ENCODE data around the gene RABGEF1. TPM values are rescaled to one million over a fixed set of nuclear protein-coding genes. Genes with fewer than 3 reads are reported as not detected.
A peak's percentile ranks its signal among the peaks of the same experiment; 100 is the strongest.

The RABGEF1 gene
- total and polyA plus RNA-seq, 9 of the 15 experiments (the other 6 are each of a cell fraction or from before 2014, with no cell fraction given), result 7.0 to 29.3 (median 20.5) TPM

- intact Hi-C loops (cut with micrococcal nuclease), result no loop called here
- DNase-seq (ENCODE audit: extremely low read depth in 1 of 4, low spot score in 3 of 4) (no peak), FAIRE-seq (no peak), ATAC-seq (no peak)
- Histone ChIP-seq H3K4me2 (ENCODE audit: insufficient read depth, low read length) (no peak overlapping the region), H4K20me1 (replicated peaks; ENCODE audit: control insufficient read depth, insufficient read depth, low read length) (no peaks in the 10 kb centered on the region), H3K9ac (ENCODE audit: insufficient read depth in 1 of 2, low read depth in 2 of 2, low read length in 2 of 2) (peak overlapping the region in 1 of 2 experiments; percentile 68; a peak in 2 of 4 replicates), H3K27me3 (ENCODE audit: control insufficient read depth in 2 of 2, insufficient read depth in 2 of 2, low read length in 2 of 2) (no peaks in the 10 kb centered on the region), H3K9me3 (replicated peaks; ENCODE audit: control insufficient read depth, insufficient read depth, low read depth, low read length) (no peaks in the 10 kb centered on the region), H3K79me2 (ENCODE audit: control insufficient read depth, insufficient read depth, low read length) (no peaks in the 10 kb centered on the region), H3K9me1 (ENCODE audit: control insufficient read depth, insufficient read depth, low read length) (no peaks in the 10 kb centered on the region), H2AFZ (ENCODE audit: low read depth, low read length) (no peak overlapping the region), H3K4me3 (no peak overlapping the region), H3K4me1 (replicated peaks in 1 of 2; ENCODE audit: control insufficient read depth in 2 of 2, insufficient read depth in 2 of 2, low read length in 2 of 2) (peaks cover 0 to 6% of the 10 kb centered on the region in 2 experiments; a peak in 2 of 5 replicates), H3K36me3 (ENCODE audit: control insufficient read depth, insufficient read depth, low read length) (peaks cover 2% of the 10 kb centered on the region; the same call in 1 of the 3 replicates), H3K27ac (ENCODE audit: extremely low read depth, low read depth, low read length) (no peak overlapping the region)
- WGBS (ENCODE audit: insufficient coverage, low coverage, missing lambda C conversion rate), result 75% methylated on average over 7 of the region's 7 CpGs
- no TSS peak for BruUV-seq (replicated peaks)
- ChIA-PET CTCF (ENCODE audit: low intra/inter-chr PET ratio) (no interaction called here), POLR2A (interaction anchor here (1.1 to 1.6 kb wide), 3 partner anchors 12 to 29 kb away, joined by 3 to 6 read pairs (median 3); no protein-coding TSS in a partner anchor)
- in situ Hi-C loops (cut with MboI), result no loop called here
- TF ChIP-seq NFIC (IDR thresholded peaks at IDR 0.05), result no peak
- TF ChIP-seq ZBTB26 (CRISPR knock-in tag; IDR thresholded peaks at IDR 0.05), result no peak
- TF ChIP-seq ZNF766 (CRISPR knock-in tag; conservative IDR thresholded peaks at IDR 0.05), result no peak
- no peak for TF ChIP-seq L3MBTL2 (IDR thresholded peaks at IDR 0.05)
- no peak for TF ChIP-seq HOMEZ (CRISPR knock-in tag; IDR thresholded peaks at IDR 0.05)
- no peak for TF ChIP-seq SPI1 (IDR thresholded peaks at IDR 0.05; ENCODE audit: borderline replicate concordance, low read depth, low read length)
- TF ChIP-seq ZNF740 (CRISPR knock-in tag; IDR thresholded peaks at IDR 0.05), result no peak
- no peak for TF ChIP-seq ZNF740 (tag; IDR thresholded peaks at IDR 0.05)
- no peak for TF ChIP-seq HNRNPH1 (optimal IDR thresholded peaks at IDR 0.05; ENCODE audit: low read depth, low read length)
- no peak for TF ChIP-seq SETDB1 (IDR thresholded peaks at IDR 0.05; ENCODE audit: low read length)
- TF ChIP-seq ZNF561 (CRISPR knock-in tag; conservative IDR thresholded peaks at IDR 0.05), result no peak
- TF ChIP-seq ZNF274 (IDR thresholded peaks at IDR 0.05; ENCODE audit: borderline replicate concordance, low read depth, low read length), result no peak
- TF ChIP-seq, protein P1, sequence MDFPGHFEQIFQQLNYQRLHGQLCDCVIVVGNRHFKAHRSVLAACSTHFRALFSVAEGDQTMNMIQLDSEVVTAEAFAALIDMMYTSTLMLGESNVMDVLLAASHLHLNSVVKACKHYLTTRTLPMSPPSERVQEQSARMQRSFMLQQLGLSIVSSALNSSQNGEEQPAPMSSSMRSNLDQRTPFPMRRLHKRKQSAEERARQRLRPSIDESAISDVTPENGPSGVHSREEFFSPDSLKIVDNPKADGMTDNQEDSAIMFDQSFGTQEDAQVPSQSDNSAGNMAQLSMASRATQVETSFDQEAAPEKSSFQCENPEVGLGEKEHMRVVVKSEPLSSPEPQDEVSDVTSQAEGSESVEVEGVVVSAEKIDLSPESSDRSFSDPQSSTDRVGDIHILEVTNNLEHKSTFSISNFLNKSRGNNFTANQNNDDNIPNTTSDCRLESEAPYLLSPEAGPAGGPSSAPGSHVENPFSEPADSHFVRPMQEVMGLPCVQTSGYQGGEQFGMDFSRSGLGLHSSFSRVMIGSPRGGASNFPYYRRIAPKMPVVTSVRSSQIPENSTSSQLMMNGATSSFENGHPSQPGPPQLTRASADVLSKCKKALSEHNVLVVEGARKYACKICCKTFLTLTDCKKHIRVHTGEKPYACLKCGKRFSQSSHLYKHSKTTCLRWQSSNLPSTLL (IDR thresholded peaks at IDR 0.05), result no peak
- TF ChIP-seq ZNF644 (tag; IDR thresholded peaks at IDR 0.05; ENCODE audit: low read depth), result no peak
- no peak for TF ChIP-seq SIRT6 (IDR thresholded peaks at IDR 0.05; ENCODE audit: low read depth, low read length)
- TF ChIP-seq KLF13 (tag; IDR thresholded peaks at IDR 0.05; ENCODE audit: borderline replicate concordance, low read depth), result no peak
- no peak for TF ChIP-seq FIP1L1 (IDR thresholded peaks at IDR 0.05; ENCODE audit: low read depth, low read length, poor library complexity, severe bottlenecking)
- no peak for TF ChIP-seq ZNF41 (CRISPR knock-in tag; conservative IDR thresholded peaks at IDR 0.05)
Measured at GRCh38 chr7:66815951-66816350, 75.4 kb downstream of the RABGEF1 start.
